Measurements from ENCODE around the gene HOXA10.

GRCh38 chr7:27153526-27153925 is 20.6 kb downstream of the HOXA10 start:
- TF ChIP-seq CTCF (conservative IDR thresholded peaks at IDR 0.05) (no peak), EZH2 (IDR thresholded peaks at IDR 0.05; ENCODE audit: low read depth) (no peak)
